GM12878 (cell line): ENCODE data around the gene GALNT18.

Experiments used
- PBX3 ChIP-seq: IDR thresholded peaks from 2 replicates; pipeline ENCODE4 v1.6.1; 2011; ENCODE audit warnings: mild to moderate bottlenecking, low read depth, low read length, moderate library complexity; ENCODE audit not compliant: insufficient replicate concordance
- ZNF217 ChIP-seq: fragments of 450-650 bp; IDR thresholded peaks from 2 replicates; pipeline ENCODE4 v1.6.1; 2017; ENCODE audit warnings: antibody characterized with exemption, mild to moderate bottlenecking
- ZZZ3 ChIP-seq: IDR thresholded peaks from 2 replicates; pipeline ENCODE4 v1.6.1; 2011; ENCODE audit warnings: low read depth; ENCODE audit not compliant: control insufficient read depth, insufficient read length

GRCh38 chr11:11662578-11662977, 40.8 kb upstream of the GALNT18 start:
- TF ChIP-seq ZZZ3 (no peak), ZNF217 (no peak), PBX3 (no peak)
